ENCODE results near the gene MAP3K4. TPM values are rescaled to one million over a fixed set of nuclear protein-coding genes. Genes with fewer than 3 reads are reported as not detected.
"Not testable (repeated sequence)": the region's sequence is repeated elsewhere in the genome, so short reads cannot be mapped to it uniquely, and the experiment has no call there.

Gene MAP3K4
- total RNA-seq, 1 experiment from 2014 or later: 27.9 TPM

- H3K79me2 ChIP-seq (ENCODE audit: low read length): no peaks in the 10 kb centered on the region
- H2AFZ ChIP-seq (ENCODE audit: low read length): no peak overlapping the region
- POLR2A ChIA-PET (ENCODE audit: unreplicated experiment): no interaction called here
- intact Hi-C loops (cut with micrococcal nuclease): no loop called here
- ATAC-seq: peak; percentile 86
- no peaks in the 10 kb centered on the region for H3K9me3 ChIP-seq (ENCODE audit: low read length)
- no peaks in the 10 kb centered on the region for H3F3A ChIP-seq (ENCODE audit: low read length, unreplicated experiment)
- H3K4me3 ChIP-seq (ENCODE audit: low read length): no peak overlapping the region
- H4K20me1 ChIP-seq (ENCODE audit: low read length): no peaks in the 10 kb centered on the region
- no TSS peak for BruUV-seq (replicated peaks)
- no peaks in the 10 kb centered on the region for H3K9me2 ChIP-seq (replicated peaks; ENCODE audit: low read length)
- H3K27ac ChIP-seq (ENCODE audit: low read length): no peak overlapping the region
- TF ChIP-seq EZH2phosphoT487 (IDR thresholded peaks at IDR 0.05; ENCODE audit: borderline replicate concordance, low read length) (no peak), CTCF (conservative IDR thresholded peaks at IDR 0.05; ENCODE audit: low read depth, low read length) (no peak), EZH2 (IDR thresholded peaks at IDR 0.05; ENCODE audit: low read length, unreplicated experiment) (no peak)
- no peaks in the 10 kb centered on the region for H3K36me3 ChIP-seq (ENCODE audit: low read depth, low read length)
- no peaks in the 10 kb centered on the region for H3K27me3 ChIP-seq (ENCODE audit: low read length)
- DNase-seq: peak; percentile 72
- CTCF ChIA-PET: no interaction called here
- peaks cover 4% of the 10 kb centered on the region; the same call in 1 of the 2 replicates for H3K4me1 ChIP-seq (ENCODE audit: insufficient read depth, low read length)
- no peak overlapping the region for H3K9ac ChIP-seq (ENCODE audit: low read length)
- no peak overlapping the region for H3K4me2 ChIP-seq (ENCODE audit: low read length)
Observed at GRCh38 chr6:160972111-160972510, 19.5 kb upstream of the MAP3K4 start.

- DNase-seq; H4K20me1 ChIP-seq (ENCODE audit: low read length); H3K4me2 ChIP-seq (ENCODE audit: low read length); H3K4me1 ChIP-seq (ENCODE audit: insufficient read depth, low read length); H3K4me3 ChIP-seq (ENCODE audit: low read length); intact Hi-C loops (cut with micrococcal nuclease); H2AFZ ChIP-seq (ENCODE audit: low read length); H3K27ac ChIP-seq (ENCODE audit: low read length); H3K9me3 ChIP-seq (ENCODE audit: low read length); H3K79me2 ChIP-seq (ENCODE audit: low read length); CTCF ChIA-PET; H3K9ac ChIP-seq (ENCODE audit: low read length); POLR2A ChIA-PET (ENCODE audit: unreplicated experiment); H3K27me3 ChIP-seq (ENCODE audit: low read length); ATAC-seq; H3K36me3 ChIP-seq (ENCODE audit: low read depth, low read length); H3K9me2 ChIP-seq (replicated peaks; ENCODE audit: low read length); BruUV-seq (replicated peaks); H3F3A ChIP-seq (ENCODE audit: low read length, unreplicated experiment): not testable (repeated sequence)
Observed at GRCh38 chr6:160972594-160972993, 19.0 kb upstream of the MAP3K4 start.

GRCh38 chr6:160973311-160974250, 18.0 kb upstream of the MAP3K4 start:
- TF ChIP-seq EZH2 (IDR thresholded peaks at IDR 0.05; ENCODE audit: low read length, unreplicated experiment) (no peak), CTCF (conservative IDR thresholded peaks at IDR 0.05; ENCODE audit: low read depth, low read length) (no peak), EZH2phosphoT487 (IDR thresholded peaks at IDR 0.05; ENCODE audit: borderline replicate concordance, low read length) (no peak)
- Histone ChIP-seq H3K9me2 (replicated peaks; ENCODE audit: low read length) (no peaks in the 10 kb centered on the region), H3F3A (ENCODE audit: low read length, unreplicated experiment) (no peaks in the 10 kb centered on the region), H4K20me1 (ENCODE audit: low read length) (no peaks in the 10 kb centered on the region), H3K79me2 (ENCODE audit: low read length) (no peaks in the 10 kb centered on the region), H3K27ac (ENCODE audit: low read length) (no peak overlapping the region), H3K4me1 (ENCODE audit: insufficient read depth, low read length) (peaks cover 4% of the 10 kb centered on the region; the same call in 1 of the 2 replicates), H3K9me3 (ENCODE audit: low read length) (no peaks in the 10 kb centered on the region), H3K36me3 (ENCODE audit: low read depth, low read length) (no peaks in the 10 kb centered on the region), H3K9ac (ENCODE audit: low read length) (no peak overlapping the region), H2AFZ (ENCODE audit: low read length) (no peak overlapping the region), H3K27me3 (ENCODE audit: low read length) (no peaks in the 10 kb centered on the region), H3K4me3 (ENCODE audit: low read length) (no peak overlapping the region), H3K4me2 (ENCODE audit: low read length) (no peak overlapping the region)
- ChIA-PET POLR2A (ENCODE audit: unreplicated experiment) (no interaction called here), CTCF (no interaction called here)
- DNase-seq: no peak
- BruUV-seq (replicated peaks): no TSS peak
- intact Hi-C loops (cut with micrococcal nuclease): no loop called here
- ATAC-seq: no peak
